ENCODE results near the gene ME1.

The ME1 gene

GRCh38 chr6:83430611-83431544 lies at the start of gene ME1:
ME1 (minus strand) TSS chr6:83431051; CDS start chr6:83430954, 97 bp downstream.
- H3K27me3 ChIP-seq (ENCODE audit: control insufficient read depth, low read length) = no peaks in the 10 kb centered on the region
- no peaks in the 10 kb centered on the region for H3K79me2 ChIP-seq (ENCODE audit: control insufficient read depth, low read length)
- H3K4me2 ChIP-seq (ENCODE audit: low read length) = no peak within 1 kb of the TSS
- no peaks in the 10 kb centered on the region for H3K9me3 ChIP-seq (ENCODE audit: control insufficient read depth, insufficient read depth, low read length)
- H3K9me2 ChIP-seq (replicated peaks; ENCODE audit: control insufficient read depth, low read length) = no peaks in the 10 kb centered on the region
- no peaks in the 10 kb centered on the region for H4K20me1 ChIP-seq (ENCODE audit: control insufficient read depth, insufficient read depth, low read depth, low read length)
- no peak within 1 kb of the TSS for H3K4me3 ChIP-seq (ENCODE audit: low read length)
- no peaks in the 10 kb centered on the region for H3K36me3 ChIP-seq (ENCODE audit: control insufficient read depth, low read length)
- no peak within 1 kb of the TSS for H3K27ac ChIP-seq (ENCODE audit: low read depth, low read length)
- H3F3A ChIP-seq (ENCODE audit: control insufficient read depth, insufficient read depth) = no peaks in the 10 kb centered on the region
- H3K4me1 ChIP-seq (ENCODE audit: control insufficient read depth, low read length) = no peaks in the 10 kb centered on the region
- TF ChIP-seq EZH2phosphoT487 (IDR thresholded peaks at IDR 0.05; ENCODE audit: borderline replicate concordance, low read length) = no peak
- TF ChIP-seq CTCF (IDR thresholded peaks at IDR 0.05; ENCODE audit: low read depth, low read length, poor library complexity, severe bottlenecking) = no peak

GRCh38 chr6:83480470-83480869 lies 49.6 kb upstream of the ME1 start:
- Histone ChIP-seq H3K27ac (ENCODE audit: low read depth, low read length) (no peak overlapping the region), H3K9me3 (ENCODE audit: control insufficient read depth, insufficient read depth, low read length) (no peaks in the 10 kb centered on the region), H3K79me2 (ENCODE audit: control insufficient read depth, low read length) (no peaks in the 10 kb centered on the region), H3K4me3 (ENCODE audit: low read length) (no peak overlapping the region), H4K20me1 (ENCODE audit: control insufficient read depth, insufficient read depth, low read depth, low read length) (no peaks in the 10 kb centered on the region), H3F3A (ENCODE audit: control insufficient read depth, insufficient read depth) (no peaks in the 10 kb centered on the region), H3K36me3 (ENCODE audit: control insufficient read depth, low read length) (no peaks in the 10 kb centered on the region), H3K4me2 (ENCODE audit: low read length) (no peak overlapping the region), H3K4me1 (ENCODE audit: control insufficient read depth, low read length) (no peaks in the 10 kb centered on the region), H3K9me2 (replicated peaks; ENCODE audit: control insufficient read depth, low read length) (no peaks in the 10 kb centered on the region), H3K27me3 (ENCODE audit: control insufficient read depth, low read length) (no peaks in the 10 kb centered on the region)
- TF ChIP-seq EZH2phosphoT487 (IDR thresholded peaks at IDR 0.05; ENCODE audit: borderline replicate concordance, low read length) (no peak), CTCF (IDR thresholded peaks at IDR 0.05; ENCODE audit: low read depth, low read length, poor library complexity, severe bottlenecking) (no peak)

- Histone ChIP-seq H3K4me1 (ENCODE audit: control insufficient read depth, low read length) (no peaks in the 10 kb centered on the region), H3K27ac (ENCODE audit: low read depth, low read length) (no peak overlapping the region), H3K9me2 (replicated peaks; ENCODE audit: control insufficient read depth, low read length) (no peaks in the 10 kb centered on the region), H3K27me3 (ENCODE audit: control insufficient read depth, low read length) (no peaks in the 10 kb centered on the region), H3K4me3 (ENCODE audit: low read length) (no peak overlapping the region), H3K4me2 (ENCODE audit: low read length) (no peak overlapping the region), H4K20me1 (ENCODE audit: control insufficient read depth, insufficient read depth, low read depth, low read length) (no peaks in the 10 kb centered on the region), H3K9me3 (ENCODE audit: control insufficient read depth, insufficient read depth, low read length) (no peaks in the 10 kb centered on the region), H3K36me3 (ENCODE audit: control insufficient read depth, low read length) (no peaks in the 10 kb centered on the region), H3F3A (ENCODE audit: control insufficient read depth, insufficient read depth) (no peaks in the 10 kb centered on the region), H3K79me2 (ENCODE audit: control insufficient read depth, low read length) (no peaks in the 10 kb centered on the region)
- TF ChIP-seq CTCF (IDR thresholded peaks at IDR 0.05; ENCODE audit: low read depth, low read length, poor library complexity, severe bottlenecking) (no peak), EZH2phosphoT487 (IDR thresholded peaks at IDR 0.05; ENCODE audit: borderline replicate concordance, low read length) (no peak)
Observed at GRCh38 chr6:83479389-83479788, 48.5 kb upstream of the ME1 start.

All from DOHH2 (cell line).